GM12891 (cell line): Measurements from ENCODE around the gene PER2.

ENCODE experiments used
- DNase-seq: peaks from one replicate; pipeline ENCODE4 v3.0.0; 2011; ENCODE audit warnings: low spot score; ENCODE audit not compliant: insufficient read length
- FAIRE-seq: peaks from 2 replicates; lab custom pipeline; 2011; peaks lifted over from hg19 to GRCh38; lab: Jason Lieb, UNC
- PAX5 ChIP-seq: IDR thresholded peaks from 2 replicates; pipeline ENCODE4 v1.6.1; 2011; ENCODE audit warnings: low read length, moderate library complexity, mild to moderate bottlenecking; ENCODE audit not compliant: insufficient read depth, severe bottlenecking
- POLR2A ChIP-seq: IDR thresholded peaks from 2 replicates; pipeline ENCODE4 v1.6.1; 2011; ENCODE audit warnings: low read depth, low read length, control low read depth
- POLR2AphosphoS5 ChIP-seq: IDR thresholded peaks from 2 replicates; pipeline ENCODE4 v1.6.1; 2011; ENCODE audit warnings: low read depth, low read length, control low read depth
- POU2F2 ChIP-seq: IDR thresholded peaks from 2 replicates; pipeline ENCODE4 v1.6.1; 2011; ENCODE audit warnings: low read depth, mild to moderate bottlenecking, control low read depth, low read length, moderate library complexity
- SPI1 ChIP-seq: IDR thresholded peaks from 2 replicates; pipeline ENCODE4 v1.6.1; 2011; ENCODE audit warnings: low read depth, low read length, control low read depth
- TAF1 ChIP-seq: IDR thresholded peaks from 2 replicates; pipeline ENCODE4 v1.6.1; 2011; ENCODE audit warnings: low read depth, low read length, control low read depth

Gene PER2

GRCh38 chr2:238308177-238308576, 19.8 kb upstream of the PER2 start:
- FAIRE-seq (no peak), DNase-seq (no peak)
- no peak for TF ChIP-seq TAF1
- no peak for TF ChIP-seq POLR2A
- no peak for TF ChIP-seq POU2F2
- no peak for TF ChIP-seq POLR2AphosphoS5
- no peak for TF ChIP-seq SPI1
- TF ChIP-seq PAX5: no peak

DNA sequence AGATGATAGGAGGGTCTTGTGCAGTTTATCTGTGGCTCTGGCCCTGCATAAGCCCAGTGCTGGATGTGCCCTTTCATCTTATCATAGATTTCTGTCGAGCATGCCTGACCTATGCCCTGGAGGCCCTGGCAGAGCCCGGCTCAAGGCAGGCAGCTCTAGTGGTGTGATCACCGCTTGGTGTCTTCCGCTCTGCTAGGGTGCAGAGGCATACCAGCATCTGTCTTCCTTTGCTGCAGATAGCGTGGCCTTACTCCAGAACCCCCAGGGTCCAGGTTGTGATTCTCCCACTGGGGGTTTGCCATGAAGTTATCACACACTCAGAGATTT, 18.2 kb upstream of the PER2 start:
- TF ChIP-seq PAX5 (no peak), SPI1 (no peak), POLR2A (no peak), POU2F2 (no peak), POLR2AphosphoS5 (no peak), TAF1 (no peak)
- FAIRE-seq (peak; percentile 55), DNase-seq (no peak)

DNA sequence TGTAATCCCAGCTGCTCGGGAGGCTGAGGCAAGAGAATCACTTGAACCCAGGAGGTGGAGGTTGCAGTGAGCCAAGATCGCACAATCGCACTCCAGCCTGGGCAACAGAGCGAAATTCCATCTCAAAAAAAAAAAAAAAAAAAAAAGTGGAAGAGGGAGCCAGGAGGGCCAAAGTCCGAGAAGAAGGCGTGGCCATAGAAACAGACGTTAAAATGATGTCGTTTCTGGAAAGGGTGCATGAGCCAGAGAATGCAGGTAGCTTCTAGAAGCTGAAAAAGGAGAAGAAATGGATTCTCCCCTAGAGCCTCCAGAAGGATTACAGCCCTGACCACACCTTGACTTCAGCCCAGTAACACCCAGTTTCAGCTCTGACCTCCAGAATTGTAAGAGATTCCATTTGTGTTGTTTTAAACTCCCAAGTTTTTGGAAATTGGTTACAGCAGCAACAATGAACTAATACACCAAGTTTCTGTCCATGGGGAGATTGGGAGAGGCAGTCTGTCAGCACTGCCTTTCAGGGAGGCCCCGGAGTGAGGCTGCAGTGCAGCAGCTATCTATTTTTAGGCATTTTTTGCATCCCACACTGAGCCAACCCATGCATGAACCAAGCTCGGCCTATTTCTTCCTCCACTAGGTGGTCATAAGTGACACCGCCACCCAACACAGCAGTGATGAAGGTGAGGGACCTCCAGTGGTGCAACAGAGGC, 17.7 kb upstream of the PER2 start:
- DNase-seq: no peak
- no peak for TF ChIP-seq POLR2AphosphoS5
- no peak for TF ChIP-seq SPI1
- no peak for TF ChIP-seq POU2F2
- no peak for TF ChIP-seq TAF1
- no peak for TF ChIP-seq POLR2A
- no peak for TF ChIP-seq PAX5
- no peak for FAIRE-seq

DNA sequence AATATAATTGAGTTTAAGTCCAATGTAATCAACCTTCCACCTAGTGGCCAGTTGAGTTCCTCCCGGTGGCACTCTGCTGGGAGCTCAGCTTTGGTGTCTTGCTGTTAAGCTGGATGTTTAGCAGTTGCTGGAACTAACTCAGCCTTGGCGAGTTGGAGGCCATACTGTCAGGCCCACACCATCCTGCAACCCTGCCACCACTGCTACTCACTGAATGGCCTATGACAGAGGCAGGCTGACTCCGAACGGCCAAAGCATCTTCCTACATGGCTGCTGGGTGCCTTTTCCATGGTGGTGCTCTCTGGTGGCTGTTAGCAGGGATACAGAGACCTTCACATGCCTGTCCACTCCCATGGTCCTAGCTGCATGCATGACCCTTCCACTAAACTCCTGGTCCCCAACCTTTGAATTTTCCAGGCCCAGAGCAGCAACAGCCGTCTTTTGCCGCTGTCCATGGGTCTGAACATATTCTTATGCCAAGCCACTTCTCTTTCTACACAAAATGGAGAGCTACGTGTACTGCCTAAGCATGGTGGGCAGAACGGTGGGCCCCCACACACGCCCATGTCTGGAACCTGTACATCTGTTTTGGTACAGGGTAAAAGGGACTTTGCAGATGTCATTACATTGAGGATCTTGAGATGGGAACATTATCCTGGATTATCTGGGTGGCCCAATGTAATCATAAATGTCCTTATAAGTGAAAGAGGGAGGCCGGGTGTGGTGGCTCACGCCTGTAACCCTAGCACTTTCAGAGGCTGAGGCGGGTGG, 16.9 kb upstream of the PER2 start:
- FAIRE-seq: peak; percentile 5
- DNase-seq: no peak
- no peak for TF ChIP-seq SPI1
- TF ChIP-seq POLR2AphosphoS5: no peak
- TF ChIP-seq TAF1: no peak
- no peak for TF ChIP-seq POLR2A
- no peak for TF ChIP-seq POU2F2
- no peak for TF ChIP-seq PAX5

DNA sequence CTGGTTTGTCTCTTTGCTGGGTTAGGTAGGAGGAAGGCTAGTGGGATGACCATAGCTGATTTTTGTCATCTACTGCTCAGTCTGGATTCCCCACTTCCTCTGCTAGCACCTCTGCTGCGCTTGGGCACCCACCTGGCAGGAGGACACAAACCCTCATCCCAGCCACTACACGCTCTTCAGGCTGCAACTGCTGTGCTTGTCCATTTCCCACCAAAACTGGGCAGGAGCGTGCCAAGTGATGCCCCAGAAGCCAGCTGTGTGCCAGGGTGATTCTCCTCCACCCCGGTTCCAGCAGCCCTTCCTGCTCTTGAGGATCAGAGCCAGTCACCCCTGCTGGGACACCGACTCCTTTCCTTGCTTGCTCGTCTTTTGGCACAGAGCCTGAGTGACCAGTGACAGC, 15.7 kb upstream of the PER2 start:
- FAIRE-seq: no peak
- no peak for TF ChIP-seq PAX5
- TF ChIP-seq POLR2A: no peak
- no peak for TF ChIP-seq POU2F2
- no peak for TF ChIP-seq POLR2AphosphoS5
- DNase-seq: no peak

- FAIRE-seq (no peak), DNase-seq (no peak)
- TF ChIP-seq POLR2A: no peak
- TF ChIP-seq TAF1: no peak
- no peak for TF ChIP-seq POU2F2
- TF ChIP-seq PAX5: no peak
- no peak for TF ChIP-seq SPI1
- no peak for TF ChIP-seq POLR2AphosphoS5
Observed at GRCh38 chr2:238302751-238303150, 14.3 kb upstream of the PER2 start.

GRCh38 chr2:238302087-238302486, 13.7 kb upstream of the PER2 start:
- TF ChIP-seq POLR2AphosphoS5 (no peak), PAX5 (no peak), POLR2A (no peak), POU2F2 (no peak), SPI1 (no peak), TAF1 (no peak)
- DNase-seq (no peak), FAIRE-seq (no peak)

- FAIRE-seq (no peak), DNase-seq (no peak)
- TF ChIP-seq PAX5 (no peak), POLR2AphosphoS5 (no peak), POLR2A (no peak), SPI1 (no peak), POU2F2 (no peak), TAF1 (no peak)
Observed at GRCh38 chr2:238299803-238300202, 11.4 kb upstream of the PER2 start.

GRCh38 chr2:238296638-238297457, 8.4 kb upstream of the PER2 start:
- no peak for DNase-seq
- FAIRE-seq: no peak
- no peak for TF ChIP-seq POLR2A
